Measurements from ENCODE around the gene PCSK6.

DNA sequence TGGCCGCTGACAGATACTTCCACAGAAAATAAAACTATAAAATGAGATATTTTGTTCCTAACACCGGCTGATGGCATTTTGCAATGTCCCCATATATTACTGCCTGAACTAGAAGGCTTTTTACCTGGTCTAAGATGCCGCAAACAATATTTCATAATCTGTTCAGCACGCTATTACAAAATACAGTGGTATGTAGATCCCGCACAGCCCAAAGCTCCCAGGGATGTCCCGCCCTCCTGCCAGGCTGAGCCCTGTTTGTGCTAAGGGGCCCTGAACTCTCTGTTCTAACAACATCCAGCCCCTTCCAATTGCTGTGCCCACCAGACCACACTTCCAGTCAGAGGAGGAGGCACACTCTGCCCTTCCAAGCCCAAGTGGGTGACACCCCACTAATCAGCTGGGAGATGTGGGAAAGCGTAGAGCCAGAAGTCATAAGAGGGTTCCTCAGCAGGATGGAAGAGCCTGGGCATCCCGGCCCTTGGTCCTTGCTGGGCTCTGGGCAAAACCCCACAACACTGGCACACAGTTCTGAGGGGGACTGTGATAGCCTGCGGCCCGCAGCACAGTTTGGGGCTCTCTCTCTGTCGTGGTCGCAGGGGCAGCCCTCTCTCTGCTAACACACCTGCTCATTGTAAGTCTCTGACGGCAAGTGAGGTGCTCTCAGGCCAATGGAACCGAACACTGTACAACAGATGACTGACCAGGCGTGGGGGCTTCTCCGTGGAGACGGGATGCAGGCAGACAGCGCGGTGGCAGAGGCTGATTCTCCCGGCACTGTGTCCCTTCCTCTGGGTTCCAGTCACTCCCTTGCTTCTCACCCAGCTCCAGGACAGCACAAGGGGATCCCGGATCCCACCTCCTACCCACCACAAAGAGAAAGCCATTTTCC lies 55.2 kb downstream of the PCSK6 start:
- TF ChIP-seq, protein P1, sequence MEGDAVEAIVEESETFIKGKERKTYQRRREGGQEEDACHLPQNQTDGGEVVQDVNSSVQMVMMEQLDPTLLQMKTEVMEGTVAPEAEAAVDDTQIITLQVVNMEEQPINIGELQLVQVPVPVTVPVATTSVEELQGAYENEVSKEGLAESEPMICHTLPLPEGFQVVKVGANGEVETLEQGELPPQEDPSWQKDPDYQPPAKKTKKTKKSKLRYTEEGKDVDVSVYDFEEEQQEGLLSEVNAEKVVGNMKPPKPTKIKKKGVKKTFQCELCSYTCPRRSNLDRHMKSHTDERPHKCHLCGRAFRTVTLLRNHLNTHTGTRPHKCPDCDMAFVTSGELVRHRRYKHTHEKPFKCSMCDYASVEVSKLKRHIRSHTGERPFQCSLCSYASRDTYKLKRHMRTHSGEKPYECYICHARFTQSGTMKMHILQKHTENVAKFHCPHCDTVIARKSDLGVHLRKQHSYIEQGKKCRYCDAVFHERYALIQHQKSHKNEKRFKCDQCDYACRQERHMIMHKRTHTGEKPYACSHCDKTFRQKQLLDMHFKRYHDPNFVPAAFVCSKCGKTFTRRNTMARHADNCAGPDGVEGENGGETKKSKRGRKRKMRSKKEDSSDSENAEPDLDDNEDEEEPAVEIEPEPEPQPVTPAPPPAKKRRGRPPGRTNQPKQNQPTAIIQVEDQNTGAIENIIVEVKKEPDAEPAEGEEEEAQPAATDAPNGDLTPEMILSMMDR (IDR thresholded peaks at IDR 0.05) = no peak
- TF ChIP-seq POLR2A (IDR thresholded peaks at IDR 0.05) = no peak
